GM18502 (cell line): ENCODE results near the gene TBC1D22A.

Experiments
- ATAC-seq: cut with Tn5 transposase; IDR thresholded peaks from one replicate; pipeline ENCODE4 v1.9.1; 2021; ENCODE audit warnings: mild to moderate bottlenecking; ENCODE audit not compliant: unreplicated experiment, poor library complexity

The TBC1D22A gene

GRCh38 chr22:46828323-46828900 lies 66.0 kb downstream of the TBC1D22A start:
- no peak for ATAC-seq

GRCh38 chr22:46829117-46829891 lies 66.9 kb downstream of the TBC1D22A start:
- no peak for ATAC-seq

- ATAC-seq, result no peak
These were observed 67.7 kb downstream of the TBC1D22A start for GRCh38 chr22:46829941-46830715.

- ATAC-seq, result no peak
These were observed 68.4 kb downstream of the TBC1D22A start for GRCh38 chr22:46830841-46831240.

- no peak for ATAC-seq
These were observed 70.8 kb downstream of the TBC1D22A start for GRCh38 chr22:46833228-46833627.

- ATAC-seq, result no peak
These were observed 71.7 kb downstream of the TBC1D22A start for GRCh38 chr22:46834021-46834737.

GRCh38 chr22:46835288-46835687 lies 72.8 kb downstream of the TBC1D22A start:
- no peak for ATAC-seq

GRCh38 chr22:46835693-46836092 lies 73.2 kb downstream of the TBC1D22A start:
- no peak for ATAC-seq

- ATAC-seq, result no peak
These were observed 79.1 kb downstream of the TBC1D22A start for GRCh38 chr22:46841522-46841921.

GRCh38 chr22:46842606-46843005 lies 80.2 kb downstream of the TBC1D22A start:
- ATAC-seq, result no peak

- ATAC-seq, result no peak
These were observed 81.4 kb downstream of the TBC1D22A start for GRCh38 chr22:46843821-46844255.

GRCh38 chr22:46844606-46845210 lies 82.3 kb downstream of the TBC1D22A start:
- no peak for ATAC-seq

- no peak for ATAC-seq
These were observed 83.1 kb downstream of the TBC1D22A start for GRCh38 chr22:46845296-46846149.

GRCh38 chr22:46846150-46846831 lies 83.8 kb downstream of the TBC1D22A start:
- ATAC-seq, result no peak

- no peak for ATAC-seq
These were observed 84.4 kb downstream of the TBC1D22A start for GRCh38 chr22:46846832-46847355.

- ATAC-seq, result no peak
These were observed 85.7 kb downstream of the TBC1D22A start for GRCh38 chr22:46848197-46848596.

- ATAC-seq, result no peak
These were observed 86.7 kb downstream of the TBC1D22A start for GRCh38 chr22:46849101-46849500.

GRCh38 chr22:46849951-46850350 lies 87.5 kb downstream of the TBC1D22A start:
- ATAC-seq, result no peak
